WTC11 (cell line): Measurements from ENCODE around the gene ARHGAP45. TPM values are rescaled to one million over a fixed set of nuclear protein-coding genes. Genes with fewer than 3 reads are reported as not detected.
A peak's percentile ranks its signal among the peaks of the same experiment; 100 is the strongest.

Source experiments
- ATAC-seq: fragments of 200-7000 bp; cut with Tn5 transposase; 2 replicates; pipeline ENCODE4 v1.10.0; 2021; ENCODE audit warnings: mild to moderate bottlenecking, moderate library complexity
- CTCF ChIA-PET: fragments of 300-600 bp; sonication (Branson Sonifier 250); formaldehyde crosslinking; loops from one replicate; lab custom pipeline; 2021; ENCODE audit warnings: antibody characterized with exemption; lab: Charles Lee
- POLR2A ChIA-PET: fragments of 350-600 bp; sonication (Branson Sonifier 250); formaldehyde crosslinking; loops from one replicate; lab custom pipeline; 2021; ENCODE audit warnings: antibody characterized with exemption; lab: Charles Lee
- DNase-seq: peaks from one replicate; pipeline ENCODE4 v3.0.0; 2021; ENCODE audit warnings: low spot score
- H3K27ac Mint-ChIP-seq: 2 replicates; pipeline ENCODE4 v1.8.0; 2021; ENCODE audit warnings: mixed read lengths
- H3K27me3 Mint-ChIP-seq: 2 replicates; pipeline ENCODE4 v1.8.0; 2021; ENCODE audit warnings: low read depth, mild to moderate bottlenecking, moderate library complexity, mixed read lengths
- H3K36me3 Mint-ChIP-seq: 2 replicates; pipeline ENCODE4 v1.8.0; 2021; ENCODE audit warnings: mixed read lengths
- H3K4me1 Mint-ChIP-seq: 2 replicates; pipeline ENCODE4 v1.8.0; 2022; ENCODE audit warnings: mixed read lengths
- H3K4me3 Mint-ChIP-seq: 2 replicates; pipeline ENCODE4 v1.8.0; 2021; ENCODE audit warnings: mild to moderate bottlenecking, moderate library complexity, mixed read lengths
- H3K9me3 Mint-ChIP-seq: 2 replicates; pipeline ENCODE4 v1.8.0; 2021; ENCODE audit warnings: mixed read lengths
- CREB1 ChIP-seq: sonication (generic); formaldehyde crosslinking; IDR thresholded peaks from 2 replicates; pipeline ENCODE4 v1.8.0; 2023; ENCODE audit warnings: mild to moderate bottlenecking, missing genetic modification reagents
- FOXK1 ChIP-seq: sonication (generic); formaldehyde crosslinking; IDR thresholded peaks from 2 replicates; pipeline ENCODE4 v1.8.0; 2022; ENCODE audit warnings: mild to moderate bottlenecking, moderate library complexity, missing genetic modification reagents
- FOXP1 ChIP-seq: sonication (generic); formaldehyde crosslinking; IDR thresholded peaks from 2 replicates; pipeline ENCODE4 v1.8.0; 2022; ENCODE audit warnings: missing genetic modification reagents, mild to moderate bottlenecking, moderate library complexity, borderline replicate concordance
- GABPB1 ChIP-seq: sonication (generic); formaldehyde crosslinking; IDR thresholded peaks from 2 replicates; pipeline ENCODE4 v1.8.1; 2023; ENCODE audit warnings: mild to moderate bottlenecking, missing genetic modification reagents
- HMGA2 ChIP-seq: fragments of 250-450 bp; sonication (Bioruptor Pico); IDR thresholded peaks from 2 replicates; pipeline ENCODE4 v1.4.0; 2021; ENCODE audit warnings: mild to moderate bottlenecking, moderate library complexity
- JUN ChIP-seq: sonication (generic); formaldehyde crosslinking; IDR thresholded peaks from 2 replicates; pipeline ENCODE4 v1.8.0; 2023; ENCODE audit warnings: mild to moderate bottlenecking, missing genetic modification reagents
- SMAD3 ChIP-seq: sonication (generic); formaldehyde crosslinking; IDR thresholded peaks from 2 replicates; pipeline ENCODE4 v1.8.0; 2022; ENCODE audit warnings: missing genetic modification reagents, mild to moderate bottlenecking, borderline replicate concordance
- ZNF396 ChIP-seq: fragments of 250-450 bp; sonication (Bioruptor Pico); IDR thresholded peaks from 2 replicates; pipeline ENCODE4 v1.8.0; 2021; ENCODE audit warnings: mild to moderate bottlenecking, moderate library complexity, borderline replicate concordance
- total RNA-seq: library from RNA; stranded (reverse); gene quantifications from 3 replicates; pipeline ENCODE4 v1.2.3, GENCODE V29; 2021
- TF ChIP-seq, protein P1 (sequence below): sonication (generic); formaldehyde crosslinking; IDR thresholded peaks from 2 replicates; pipeline ENCODE4 v1.8.0; 2022; ENCODE audit warnings: mild to moderate bottlenecking, missing genetic modification reagents
- TF ChIP-seq, protein P2 (sequence below): sonication (generic); formaldehyde crosslinking; IDR thresholded peaks from 2 replicates; pipeline ENCODE4 v1.8.0; 2022; ENCODE audit warnings: mild to moderate bottlenecking, missing genetic modification reagents
- TF ChIP-seq, protein P3 (sequence below): sonication (generic); formaldehyde crosslinking; IDR thresholded peaks from 2 replicates; pipeline ENCODE4 v1.8.0; 2023; ENCODE audit warnings: mild to moderate bottlenecking, missing genetic modification reagents
- TF ChIP-seq, protein P4 (sequence below): fragments of 250-450 bp; sonication (Bioruptor Pico); IDR thresholded peaks from 2 replicates; pipeline ENCODE4 v1.9.0; 2021; ENCODE audit warnings: mild to moderate bottlenecking
- TF ChIP-seq, protein P5 (sequence below): sonication (generic); formaldehyde crosslinking; IDR thresholded peaks from 2 replicates; pipeline ENCODE4 v1.8.0; 2022; ENCODE audit warnings: missing genetic modification reagents
- TF ChIP-seq, protein P6 (sequence below): sonication (generic); formaldehyde crosslinking; IDR thresholded peaks from 2 replicates; pipeline ENCODE4 v1.8.1; 2023; ENCODE audit warnings: mild to moderate bottlenecking, moderate library complexity, missing genetic modification reagents

Gene ARHGAP45
- total RNA-seq, 1 experiment from 2014 or later: 40.9 TPM

DNA sequence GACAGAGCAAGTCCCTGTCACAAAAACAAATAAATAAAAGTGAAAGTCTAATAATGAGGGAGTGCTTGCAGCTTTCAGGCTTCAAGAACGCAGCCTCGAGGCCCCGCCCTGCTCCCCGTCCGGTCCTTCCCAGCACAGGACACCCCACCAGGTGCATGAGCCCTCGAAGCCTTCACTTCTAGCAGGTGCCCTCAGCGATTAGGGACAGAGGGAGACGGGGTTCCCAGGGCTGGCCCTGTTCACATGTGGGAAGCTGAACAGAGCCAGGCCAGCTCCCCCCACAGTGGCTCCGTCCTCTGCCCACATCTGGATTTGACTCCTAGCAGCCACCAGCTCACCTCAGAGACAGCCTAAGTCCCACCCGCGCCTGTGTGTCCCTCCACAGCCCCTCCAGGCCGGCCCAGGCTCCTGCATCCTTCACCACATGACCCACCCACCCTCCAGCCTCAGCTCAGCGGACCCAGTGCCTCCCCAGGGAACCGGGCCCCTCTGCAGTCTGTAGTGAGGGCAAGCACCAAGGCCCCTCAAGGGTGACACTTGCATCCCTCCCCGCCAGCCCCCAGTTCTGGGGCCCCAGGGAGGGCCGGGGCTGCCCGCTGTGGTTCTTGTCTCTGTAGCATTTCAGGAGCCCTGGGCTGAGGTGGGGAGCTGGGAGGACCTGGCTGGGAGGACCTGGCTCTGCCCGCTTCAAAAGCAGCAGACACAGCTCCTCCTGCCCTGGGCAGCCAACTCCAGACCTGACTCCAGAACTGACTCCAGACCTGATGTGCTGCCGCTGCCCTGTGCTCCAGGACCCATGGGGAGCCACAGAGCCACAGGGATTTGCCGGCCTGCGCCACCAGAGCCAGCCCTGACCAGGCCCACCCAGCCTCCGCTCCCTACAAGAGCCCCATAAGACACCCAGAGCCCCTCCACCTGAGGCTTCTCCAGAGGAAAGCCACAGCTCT lies 64.1 kb downstream of the ARHGAP45 start:
- CTCF ChIA-PET: interaction anchor here (0.8 to 3.8 kb wide), 5 partner anchors 18 to 135 kb away, joined by 4 to 28 read pairs (median 6); no protein-coding TSS in a partner anchor
- Mint-ChIP-seq H3K9me3 (no peaks in the 10 kb centered on the region), H3K27ac (no peak overlapping the region; the same call in 1 of the 2 replicates), H3K36me3 (no peaks in the 10 kb centered on the region), H3K27me3 (no peaks in the 10 kb centered on the region), H3K4me1 (no peaks in the 10 kb centered on the region)
- TF ChIP-seq, protein P1, sequence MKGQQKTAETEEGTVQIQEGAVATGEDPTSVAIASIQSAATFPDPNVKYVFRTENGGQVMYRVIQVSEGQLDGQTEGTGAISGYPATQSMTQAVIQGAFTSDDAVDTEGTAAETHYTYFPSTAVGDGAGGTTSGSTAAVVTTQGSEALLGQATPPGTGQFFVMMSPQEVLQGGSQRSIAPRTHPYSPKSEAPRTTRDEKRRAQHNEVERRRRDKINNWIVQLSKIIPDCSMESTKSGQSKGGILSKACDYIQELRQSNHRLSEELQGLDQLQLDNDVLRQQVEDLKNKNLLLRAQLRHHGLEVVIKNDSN (CRISPR knock-in tag): no peak
- TF ChIP-seq SMAD3 (CRISPR knock-in tag) (no peak), FOXP1 (CRISPR knock-in tag) (no peak), HMGA2 (CRISPR knock-in tag) (no peak), FOXK1 (no peak), CREB1 (CRISPR knock-in tag) (no peak), ZNF396 (CRISPR knock-in tag) (no peak)
- TF ChIP-seq, protein P2, sequence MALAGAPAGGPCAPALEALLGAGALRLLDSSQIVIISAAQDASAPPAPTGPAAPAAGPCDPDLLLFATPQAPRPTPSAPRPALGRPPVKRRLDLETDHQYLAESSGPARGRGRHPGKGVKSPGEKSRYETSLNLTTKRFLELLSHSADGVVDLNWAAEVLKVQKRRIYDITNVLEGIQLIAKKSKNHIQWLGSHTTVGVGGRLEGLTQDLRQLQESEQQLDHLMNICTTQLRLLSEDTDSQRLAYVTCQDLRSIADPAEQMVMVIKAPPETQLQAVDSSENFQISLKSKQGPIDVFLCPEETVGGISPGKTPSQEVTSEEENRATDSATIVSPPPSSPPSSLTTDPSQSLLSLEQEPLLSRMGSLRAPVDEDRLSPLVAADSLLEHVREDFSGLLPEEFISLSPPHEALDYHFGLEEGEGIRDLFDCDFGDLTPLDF (CRISPR knock-in tag): no peak
- TF ChIP-seq, protein P3, sequence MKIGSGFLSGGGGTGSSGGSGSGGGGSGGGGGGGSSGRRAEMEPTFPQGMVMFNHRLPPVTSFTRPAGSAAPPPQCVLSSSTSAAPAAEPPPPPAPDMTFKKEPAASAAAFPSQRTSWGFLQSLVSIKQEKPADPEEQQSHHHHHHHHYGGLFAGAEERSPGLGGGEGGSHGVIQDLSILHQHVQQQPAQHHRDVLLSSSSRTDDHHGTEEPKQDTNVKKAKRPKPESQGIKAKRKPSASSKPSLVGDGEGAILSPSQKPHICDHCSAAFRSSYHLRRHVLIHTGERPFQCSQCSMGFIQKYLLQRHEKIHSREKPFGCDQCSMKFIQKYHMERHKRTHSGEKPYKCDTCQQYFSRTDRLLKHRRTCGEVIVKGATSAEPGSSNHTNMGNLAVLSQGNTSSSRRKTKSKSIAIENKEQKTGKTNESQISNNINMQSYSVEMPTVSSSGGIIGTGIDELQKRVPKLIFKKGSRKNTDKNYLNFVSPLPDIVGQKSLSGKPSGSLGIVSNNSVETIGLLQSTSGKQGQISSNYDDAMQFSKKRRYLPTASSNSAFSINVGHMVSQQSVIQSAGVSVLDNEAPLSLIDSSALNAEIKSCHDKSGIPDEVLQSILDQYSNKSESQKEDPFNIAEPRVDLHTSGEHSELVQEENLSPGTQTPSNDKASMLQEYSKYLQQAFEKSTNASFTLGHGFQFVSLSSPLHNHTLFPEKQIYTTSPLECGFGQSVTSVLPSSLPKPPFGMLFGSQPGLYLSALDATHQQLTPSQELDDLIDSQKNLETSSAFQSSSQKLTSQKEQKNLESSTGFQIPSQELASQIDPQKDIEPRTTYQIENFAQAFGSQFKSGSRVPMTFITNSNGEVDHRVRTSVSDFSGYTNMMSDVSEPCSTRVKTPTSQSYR (CRISPR knock-in tag): no peak
- TF ChIP-seq, protein P4, sequence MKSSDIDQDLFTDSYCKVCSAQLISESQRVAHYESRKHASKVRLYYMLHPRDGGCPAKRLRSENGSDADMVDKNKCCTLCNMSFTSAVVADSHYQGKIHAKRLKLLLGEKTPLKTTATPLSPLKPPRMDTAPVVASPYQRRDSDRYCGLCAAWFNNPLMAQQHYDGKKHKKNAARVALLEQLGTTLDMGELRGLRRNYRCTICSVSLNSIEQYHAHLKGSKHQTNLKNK: no peak
- TF ChIP-seq, all 79 proteins: peak for 0
- POLR2A ChIA-PET: no interaction called here
- no peak for DNase-seq
- H3K4me3 Mint-ChIP-seq: no peak overlapping the region
- no peak for ATAC-seq

DNA sequence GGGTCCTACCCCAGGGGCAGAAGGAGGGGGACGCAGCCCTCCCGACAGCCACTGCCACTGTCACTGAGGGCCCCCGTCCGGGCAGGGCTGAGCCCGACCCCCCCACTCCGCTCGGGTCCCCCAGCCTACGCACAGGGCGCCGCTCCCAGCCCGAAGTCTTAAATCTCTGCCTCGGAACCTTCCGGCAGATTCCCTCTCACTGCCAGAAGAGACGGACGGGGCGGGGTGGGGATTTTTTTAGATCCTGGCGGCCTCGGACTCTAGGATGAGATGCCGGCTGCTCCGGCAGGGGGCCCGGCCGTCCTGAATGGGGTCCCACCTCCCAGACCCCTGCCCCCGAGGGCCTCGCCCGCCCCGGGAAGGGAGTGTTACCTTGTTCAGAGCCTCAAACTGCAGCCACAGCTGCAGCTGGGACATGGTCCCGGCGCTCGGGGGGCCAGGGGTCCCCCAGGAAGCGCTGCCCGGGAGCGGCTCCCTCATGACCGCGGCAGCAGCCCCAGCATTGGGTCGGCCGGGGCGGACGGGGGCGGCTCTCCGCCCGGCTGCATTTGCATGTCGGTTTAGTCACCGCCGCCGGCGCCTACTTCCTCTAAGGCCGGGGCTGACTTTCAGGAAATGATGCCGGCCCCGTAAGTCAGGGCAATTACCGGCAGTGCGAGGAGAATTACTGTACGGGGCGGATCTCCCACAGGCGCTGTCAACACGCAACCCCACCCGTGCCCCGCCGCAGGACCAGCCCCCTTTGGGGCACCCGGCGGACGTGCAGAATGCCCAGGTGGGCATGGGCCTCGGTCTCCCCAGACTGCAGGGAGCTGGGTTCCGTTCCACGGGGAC lies 65.0 kb downstream of the ARHGAP45 start:
- H3K27ac Mint-ChIP-seq: no peak overlapping the region
- TF ChIP-seq GABPB1 (CRISPR knock-in tag): no peak
- TF ChIP-seq, protein P5, sequence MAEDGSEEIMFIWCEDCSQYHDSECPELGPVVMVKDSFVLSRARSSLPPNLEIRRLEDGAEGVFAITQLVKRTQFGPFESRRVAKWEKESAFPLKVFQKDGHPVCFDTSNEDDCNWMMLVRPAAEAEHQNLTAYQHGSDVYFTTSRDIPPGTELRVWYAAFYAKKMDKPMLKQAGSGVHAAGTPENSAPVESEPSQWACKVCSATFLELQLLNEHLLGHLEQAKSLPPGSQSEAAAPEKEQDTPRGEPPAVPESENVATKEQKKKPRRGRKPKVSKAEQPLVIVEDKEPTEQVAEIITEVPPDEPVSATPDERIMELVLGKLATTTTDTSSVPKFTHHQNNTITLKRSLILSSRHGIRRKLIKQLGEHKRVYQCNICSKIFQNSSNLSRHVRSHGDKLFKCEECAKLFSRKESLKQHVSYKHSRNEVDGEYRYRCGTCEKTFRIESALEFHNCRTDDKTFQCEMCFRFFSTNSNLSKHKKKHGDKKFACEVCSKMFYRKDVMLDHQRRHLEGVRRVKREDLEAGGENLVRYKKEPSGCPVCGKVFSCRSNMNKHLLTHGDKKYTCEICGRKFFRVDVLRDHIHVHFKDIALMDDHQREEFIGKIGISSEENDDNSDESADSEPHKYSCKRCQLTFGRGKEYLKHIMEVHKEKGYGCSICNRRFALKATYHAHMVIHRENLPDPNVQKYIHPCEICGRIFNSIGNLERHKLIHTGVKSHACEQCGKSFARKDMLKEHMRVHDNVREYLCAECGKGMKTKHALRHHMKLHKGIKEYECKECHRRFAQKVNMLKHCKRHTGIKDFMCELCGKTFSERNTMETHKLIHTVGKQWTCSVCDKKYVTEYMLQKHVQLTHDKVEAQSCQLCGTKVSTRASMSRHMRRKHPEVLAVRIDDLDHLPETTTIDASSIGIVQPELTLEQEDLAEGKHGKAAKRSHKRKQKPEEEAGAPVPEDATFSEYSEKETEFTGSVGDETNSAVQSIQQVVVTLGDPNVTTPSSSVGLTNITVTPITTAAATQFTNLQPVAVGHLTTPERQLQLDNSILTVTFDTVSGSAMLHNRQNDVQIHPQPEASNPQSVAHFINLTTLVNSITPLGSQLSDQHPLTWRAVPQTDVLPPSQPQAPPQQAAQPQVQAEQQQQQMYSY (CRISPR knock-in tag): no peak
- no peak for TF ChIP-seq JUN (CRISPR knock-in tag)
- TF ChIP-seq, protein P6, sequence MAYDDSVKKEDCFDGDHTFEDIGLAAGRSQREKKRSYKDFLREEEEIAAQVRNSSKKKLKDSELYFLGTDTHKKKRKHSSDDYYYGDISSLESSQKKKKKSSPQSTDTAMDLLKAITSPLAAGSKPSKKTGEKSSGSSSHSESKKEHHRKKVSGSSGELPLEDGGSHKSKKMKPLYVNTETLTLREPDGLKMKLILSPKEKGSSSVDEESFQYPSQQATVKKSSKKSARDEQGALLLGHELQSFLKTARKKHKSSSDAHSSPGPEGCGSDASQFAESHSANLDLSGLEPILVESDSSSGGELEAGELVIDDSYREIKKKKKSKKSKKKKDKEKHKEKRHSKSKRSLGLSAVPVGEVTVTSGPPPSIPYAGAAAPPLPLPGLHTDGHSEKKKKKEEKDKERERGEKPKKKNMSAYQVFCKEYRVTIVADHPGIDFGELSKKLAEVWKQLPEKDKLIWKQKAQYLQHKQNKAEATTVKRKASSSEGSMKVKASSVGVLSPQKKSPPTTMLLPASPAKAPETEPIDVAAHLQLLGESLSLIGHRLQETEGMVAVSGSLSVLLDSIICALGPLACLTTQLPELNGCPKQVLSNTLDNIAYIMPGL (CRISPR knock-in tag): peak; percentile 39; the same call in 1 of the 2 replicates
- TF ChIP-seq, all 79 proteins: peak for 1
- H3K9me3 Mint-ChIP-seq: no peaks in the 10 kb centered on the region
- H3K36me3 Mint-ChIP-seq: no peaks in the 10 kb centered on the region
- POLR2A ChIA-PET: no interaction called here
- CTCF ChIA-PET: interaction anchor here (0.8 to 3.8 kb wide), 6 partner anchors 19 to 184 kb away, joined by 4 to 28 read pairs (median 6); no protein-coding TSS in a partner anchor
- H3K4me1 Mint-ChIP-seq: peaks cover 2% of the 10 kb centered on the region
- peak; percentile 69 for DNase-seq
- no peaks in the 10 kb centered on the region for H3K27me3 Mint-ChIP-seq
- H3K4me3 Mint-ChIP-seq: peak overlapping the region; percentile 10; the same call in 1 of the 2 replicates
- peak; percentile 60 for ATAC-seq
